Testis (tissue), 2 donors: Measurements from ENCODE around the gene CCNYL1.

Experiments used
- CTCF ChIP-seq, 3 experiments: fragments of 450-650 bp in 2 of 3; fragments of 200-600 bp in 1 of 3; sonication (generic) in 1 of 3; IDR thresholded peaks; one replicate each; pipeline ENCODE4 v1.5.1; 2016 to 2019; ENCODE audit warnings: antibody characterized with exemption in 3 of 3, mild to moderate bottlenecking in 2 of 3, moderate library complexity in 1 of 3
- POLR2A ChIP-seq: fragments of 450-650 bp; IDR thresholded peaks from one replicate; pipeline ENCODE4 v1.6.1; 2017; ENCODE audit warnings: antibody characterized with exemption, mild to moderate bottlenecking, moderate library complexity

- no peak for TF ChIP-seq CTCF (IDR thresholded peaks at IDR 0.05)
- TF ChIP-seq POLR2A: no peak
Measured at GRCh38 chr2:207787017-207787416, 75.6 kb downstream of the CCNYL1 start.
